HG03066 (cell line): ENCODE measurements around the gene JAZF1.
A peak's percentile ranks its signal among the peaks of the same experiment; 100 is the strongest.
"Not testable (repeated sequence)": the region's sequence is repeated elsewhere in the genome, so short reads cannot be mapped to it uniquely, and the experiment has no call there.

Experiments
- ATAC-seq: cut with Tn5 transposase; IDR thresholded peaks from one replicate; pipeline ENCODE4 v1.9.1; 2021; ENCODE audit warnings: low read depth; ENCODE audit not compliant: unreplicated experiment

Gene JAZF1

GRCh38 chr7:27897001-27897400 lies 283.6 kb downstream of the JAZF1 start:
- ATAC-seq: no peak

GRCh38 chr7:27895551-27895950 lies 285.0 kb downstream of the JAZF1 start:
- ATAC-seq: no peak

GRCh38 chr7:27890205-27890849 lies 290.3 kb downstream of the JAZF1 start:
- peak; percentile 99 for ATAC-seq

GRCh38 chr7:27889800-27890199 lies 290.8 kb downstream of the JAZF1 start:
- no peak for ATAC-seq

GRCh38 chr7:27888736-27889135 lies 291.9 kb downstream of the JAZF1 start:
- ATAC-seq: no peak

- not testable (repeated sequence) for ATAC-seq
Observed at GRCh38 chr7:27886710-27887109, 293.9 kb downstream of the JAZF1 start.

- no peak for ATAC-seq
Observed at GRCh38 chr7:27885652-27886051, 294.9 kb downstream of the JAZF1 start.

- no peak for ATAC-seq
Observed at GRCh38 chr7:27883696-27884095, 296.9 kb downstream of the JAZF1 start.

GRCh38 chr7:27876756-27877155 lies 303.8 kb downstream of the JAZF1 start:
- ATAC-seq: no peak

- ATAC-seq: no peak
Observed at GRCh38 chr7:27875832-27876231, 304.8 kb downstream of the JAZF1 start.

- no peak for ATAC-seq
Observed at GRCh38 chr7:27875061-27875460, 305.5 kb downstream of the JAZF1 start.

GRCh38 chr7:27873981-27874957 lies 306.3 kb downstream of the JAZF1 start:
- ATAC-seq: no peak

- ATAC-seq: no peak
Observed at GRCh38 chr7:27872356-27873275, 308.0 kb downstream of the JAZF1 start.

- ATAC-seq: no peak
Observed at GRCh38 chr7:27871866-27872265, 308.7 kb downstream of the JAZF1 start.

GRCh38 chr7:27871086-27871485 lies 309.5 kb downstream of the JAZF1 start:
- no peak for ATAC-seq

GRCh38 chr7:27870595-27870994 lies 310.0 kb downstream of the JAZF1 start:
- ATAC-seq: no peak

GRCh38 chr7:27869056-27869455 lies 311.5 kb downstream of the JAZF1 start:
- no peak for ATAC-seq

GRCh38 chr7:27868131-27868550 lies 312.5 kb downstream of the JAZF1 start:
- ATAC-seq: no peak

- ATAC-seq: no peak
Observed at GRCh38 chr7:27866828-27867672, 313.5 kb downstream of the JAZF1 start.

GRCh38 chr7:27866256-27866655 lies 314.3 kb downstream of the JAZF1 start:
- no peak for ATAC-seq
